Small intestine (tissue), 7 donors: ENCODE data around the gene FXYD7. TPM values are rescaled to one million over a fixed set of nuclear protein-coding genes. Genes with fewer than 3 reads are reported as not detected.

ENCODE experiments used
- DNase-seq, 2 donors: peaks; one replicate each; pipeline versions ENCODE4 v3.0.0 to v3.0.0-alpha.2; 2013
- FAIRE-seq: peaks from 2 replicates; lab custom pipeline; 2012; peaks lifted over from hg19 to GRCh38; lab: Jason Lieb, UNC
- H3K27ac ChIP-seq, 3 donors: one replicate each; pipeline ENCODE4 v1.5.1; 2013; ENCODE audit warnings: low read length in 2 of 3, mild to moderate bottlenecking in 2 of 3, control low read depth in 1 of 3, inconsistent platforms in 1 of 3, low read depth in 1 of 3, moderate library complexity in 1 of 3
- H3K27me3 ChIP-seq, 3 donors: one replicate each; pipeline ENCODE4 v1.6.1; 2013; ENCODE audit warnings: low read length in 3 of 3, inconsistent platforms in 1 of 3; ENCODE audit not compliant: control insufficient read depth in 3 of 3, insufficient read depth in 3 of 3
- H3K36me3 ChIP-seq, 3 donors: one replicate each; pipeline ENCODE4 v1.6.1; 2013; ENCODE audit warnings: low read length in 3 of 3, inconsistent platforms in 1 of 3, low read depth in 1 of 3, mild to moderate bottlenecking in 1 of 3, moderate library complexity in 1 of 3; ENCODE audit not compliant: control insufficient read depth in 3 of 3, insufficient read depth in 2 of 3
- H3K4me1 ChIP-seq, 3 donors: one replicate each; pipeline ENCODE4 v1.6.1; 2013; ENCODE audit warnings: low read length in 2 of 3, inconsistent platforms in 1 of 3, low read depth in 1 of 3, mild to moderate bottlenecking in 1 of 3, moderate library complexity in 1 of 3; ENCODE audit not compliant: control insufficient read depth in 3 of 3, insufficient read depth in 2 of 3
- H3K4me3 ChIP-seq, 3 donors: one replicate each; pipeline ENCODE4 v1.5.1; 2013; ENCODE audit warnings: low read length in 3 of 3, control low read depth in 1 of 3, inconsistent platforms in 1 of 3, low read depth in 1 of 3, mild to moderate bottlenecking in 1 of 3, moderate library complexity in 1 of 3
- H3K9me3 ChIP-seq, 2 donors: one replicate each; pipeline ENCODE4 v1.6.1; 2013; ENCODE audit warnings: low read depth in 1 of 2, low read length in 1 of 2; ENCODE audit not compliant: control insufficient read depth in 2 of 2, insufficient read depth in 1 of 2
- WGBS, 3 donors: extraction: QIAGEN DNeasy Blood & Tissue Kit; methylation state at CpG; one replicate each; pipeline ENCODE4 v1.1.7; 2013; 5-methylcytosine and 5-hydroxymethylcytosine counted together
- polyA plus RNA-seq, 4 donors: library from polyadenylated mRNA; stranded (reverse) in 3 of 4; unstranded in 1 of 4; fragments of 200-250 nt in 3 of 4; fragments of 120-200 nt in 1 of 4; gene quantifications; one replicate each; pipeline versions ENCODE4 v1.2.1 to v1.2.3, GENCODE V29; 2013
- donor health status: healthy with polysubstance abuse.
- donor health status: control.
- donor health status: control.
- donor health status: Bipolar disorder and iron deficiency.
- donor health status: healthy.

The FXYD7 gene
- polyA plus RNA-seq, 4 donors = 0.24 to 0.38 TPM; not detected in 2

GRCh38 chr19:35135389-35135909 lies 7.6 kb upstream of the FXYD7 start:
- H3K27ac ChIP-seq = peak overlapping the region in 1 of 3 donors; percentile 50
- FAIRE-seq (no peak), DNase-seq (peak; percentile 51 to 91)
- H3K36me3 ChIP-seq = no peaks in the 10 kb centered on the region
- peaks cover 0 to 9% (median 0%) of the 10 kb centered on the region in 3 donors for H3K27me3 ChIP-seq
- 0 to 2% (median 1%) methylated on average over 7 of the region's 7 CpGs for WGBS, 3 donors
- no peaks in the 10 kb centered on the region for H3K9me3 ChIP-seq
- H3K4me1 ChIP-seq = peaks cover 0 to 55% (median 0%) of the 10 kb centered on the region in 3 donors
- no peak overlapping the region for H3K4me3 ChIP-seq

DNA sequence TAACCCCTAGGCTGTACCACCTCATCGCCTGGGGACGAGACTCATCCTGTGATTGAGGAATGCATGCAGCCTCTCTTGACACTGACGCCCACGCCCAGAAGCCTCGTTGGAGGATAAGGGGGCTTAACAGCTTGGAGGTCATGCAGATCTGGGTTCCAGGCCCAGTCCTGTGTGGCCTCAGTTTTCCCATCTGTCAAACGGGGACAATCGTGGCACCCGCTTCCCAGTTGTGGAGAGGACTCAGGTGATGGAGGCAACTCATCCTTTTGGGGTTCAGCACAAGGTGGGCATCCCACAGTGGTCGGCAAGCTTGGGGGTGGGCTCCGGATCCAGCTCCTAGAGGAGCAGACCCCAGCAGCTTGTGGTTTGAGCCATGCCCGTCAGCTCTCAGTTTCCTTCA lies 6.8 kb upstream of the FXYD7 start:
- DNase-seq (no peak), FAIRE-seq (no peak)
- Histone ChIP-seq H3K27me3 (peaks cover 0 to 14% (median 0%) of the 10 kb centered on the region in 3 donors), H3K36me3 (no peaks in the 10 kb centered on the region), H3K27ac (no peak overlapping the region), H3K4me3 (no peak overlapping the region), H3K9me3 (no peaks in the 10 kb centered on the region), H3K4me1 (peaks cover 0 to 54% (median 0%) of the 10 kb centered on the region in 3 donors)
- WGBS, 3 donors = 76 to 82% (median 80%) methylated on average over 11 of the region's 11 CpGs

- peak in 1 of 2 donors; percentile 59 for DNase-seq
Measured at GRCh38 chr19:35136977-35137702, 5.9 kb upstream of the FXYD7 start.

GRCh38 chr19:35138305-35138892 lies 4.7 kb upstream of the FXYD7 start, which contains the start of gene FXYD1:
Gene FXYD1, plus strand, starts transcription at chr19:35138824. Its CDS starts 1,256 bp downstream, at chr19:35140080.
- 39 to 74% (median 57%) methylated on average over 17 to 18 of the region's 18 CpGs for WGBS, 3 donors
- H3K27me3 ChIP-seq = peaks cover 0 to 32% (median 0%) of the 10 kb centered on the region in 3 donors
- FAIRE-seq (no peak), DNase-seq (no peak)
- no peaks in the 10 kb centered on the region for H3K9me3 ChIP-seq
- H3K27ac ChIP-seq = peak within 1 kb of the TSS in 2 of 3 donors; percentile 55 to 81
- no peaks in the 10 kb centered on the region for H3K36me3 ChIP-seq
- peaks cover 0 to 65% (median 5%) of the 10 kb centered on the region in 3 donors for H3K4me1 ChIP-seq
- peak within 1 kb of the TSS in 1 of 3 donors; percentile 33 for H3K4me3 ChIP-seq

More at GRCh38 chr19:35136977-35137702, 5.9 kb upstream of the FXYD7 start:
- Histone ChIP-seq H3K27ac (no peak overlapping the region), H3K27me3 (peaks cover 0 to 21% (median 0%) of the 10 kb centered on the region in 3 donors), H3K4me1 (peaks cover 0 to 58% (median 2%) of the 10 kb centered on the region in 3 donors), H3K9me3 (no peaks in the 10 kb centered on the region), H3K4me3 (no peak overlapping the region), H3K36me3 (no peaks in the 10 kb centered on the region)
- 31 to 58% (median 32%) methylated on average over 9 of the region's 9 CpGs for WGBS, 3 donors
- no peak for FAIRE-seq

GRCh38 chr19:35140207-35140961 lies 2.7 kb upstream of the FXYD7 start:
- H3K36me3 ChIP-seq = no peaks in the 10 kb centered on the region
- peaks cover 0 to 64% (median 5%) of the 10 kb centered on the region in 3 donors for H3K4me1 ChIP-seq
- WGBS, 3 donors = 41 to 54% (median 53%) methylated on average over 12 of the region's 12 CpGs
- DNase-seq (no peak), FAIRE-seq (no peak)
- no peaks in the 10 kb centered on the region for H3K9me3 ChIP-seq
- H3K27me3 ChIP-seq = peaks cover 0 to 49% (median 0%) of the 10 kb centered on the region in 3 donors
- H3K4me3 ChIP-seq = no peak overlapping the region
- peak overlapping the region in 1 of 3 donors; percentile 81 for H3K27ac ChIP-seq

DNA sequence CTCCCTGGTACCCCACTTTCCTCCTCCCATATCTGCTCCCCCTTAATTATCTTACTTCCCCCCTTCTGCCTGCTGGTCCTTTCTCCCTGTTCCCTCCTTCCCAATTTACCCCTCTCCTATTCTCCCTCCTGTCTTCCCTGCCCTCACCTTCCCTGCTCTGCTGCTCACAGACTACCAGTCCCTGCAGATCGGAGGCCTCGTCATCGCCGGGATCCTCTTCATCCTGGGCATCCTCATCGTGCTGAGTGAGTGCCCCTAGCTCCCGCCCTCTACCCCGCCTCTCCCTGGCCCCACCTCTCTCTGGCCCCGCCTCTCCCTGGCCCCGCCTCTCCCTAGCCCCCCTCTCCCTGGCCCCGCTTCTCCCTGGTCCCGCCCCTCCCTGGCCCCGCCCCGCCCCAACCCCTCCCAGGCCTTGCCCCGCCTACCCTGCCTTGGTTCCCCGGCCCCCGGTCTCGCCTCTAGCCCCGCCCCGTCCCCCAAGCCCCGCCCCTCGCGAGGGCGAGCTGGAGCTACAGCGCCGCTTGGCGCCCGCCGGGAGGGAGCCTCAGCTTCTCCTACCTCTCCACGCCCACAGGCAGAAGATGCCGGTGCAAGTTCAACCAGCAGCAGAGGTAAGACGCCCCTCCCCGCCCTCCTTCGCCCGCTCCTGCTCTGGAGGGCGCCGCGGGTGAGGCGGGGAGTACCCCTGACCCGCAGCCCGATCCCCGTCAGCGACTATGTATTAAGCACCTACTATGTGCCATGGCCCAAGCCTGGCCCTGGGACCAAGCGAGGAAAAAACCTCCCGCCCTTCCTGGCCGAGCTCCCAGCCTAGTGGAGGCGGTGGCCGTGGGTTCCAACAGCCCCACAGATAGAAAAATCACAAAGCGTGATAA lies 1.9 kb upstream of the FXYD7 start:
- Histone ChIP-seq H3K4me1 (peaks cover 0 to 59% (median 5%) of the 10 kb centered on the region in 3 donors), H3K4me3 (no peak overlapping the region), H3K27ac (peak overlapping the region in 1 of 3 donors; percentile 51), H3K36me3 (no peaks in the 10 kb centered on the region), H3K27me3 (peaks cover 0 to 49% (median 0%) of the 10 kb centered on the region in 3 donors), H3K9me3 (no peaks in the 10 kb centered on the region)
- WGBS, 3 donors = 3 to 4% (median 3%) methylated on average over 31 to 48 of the region's 48 CpGs
- peak; percentile 79 to 84 for DNase-seq
- FAIRE-seq = no peak

- Histone ChIP-seq H3K27ac (no peak overlapping the region), H3K36me3 (no peaks in the 10 kb centered on the region), H3K4me1 (peaks cover 0 to 51% (median 5%) of the 10 kb centered on the region in 3 donors), H3K27me3 (peaks cover 0 to 49% (median 0%) of the 10 kb centered on the region in 3 donors), H3K9me3 (no peaks in the 10 kb centered on the region), H3K4me3 (no peak overlapping the region)
- WGBS, 3 donors = 7 to 26% (median 8%) methylated on average over 21 of the region's 21 CpGs
- no peak for DNase-seq
- FAIRE-seq = no peak
Measured at GRCh38 chr19:35141837-35142605, 1.0 kb upstream of the FXYD7 start.
